Retinal pigment epithelial cell (primary cell): Measurements from ENCODE around the gene HDAC7.
A peak's percentile ranks its signal among the peaks of the same experiment; 100 is the strongest.

Experiments
- DNase-seq: peaks from one replicate; pipeline ENCODE4 v3.0.0-alpha.2; 2010; ENCODE audit warnings: low read depth
- H3K4me3 ChIP-seq: 2 replicates; pipeline ENCODE4 v1.5.1; 2011; ENCODE audit warnings: mild to moderate bottlenecking, low read length, control low read depth, moderate library complexity
- TF ChIP-seq, protein P1 (sequence below): conservative IDR thresholded peaks from 2 replicates; pipeline ENCODE4 v1.5.1; 2011; ENCODE audit warnings: low read depth, low read length, control low read depth, inconsistent platforms

Gene HDAC7

DNA sequence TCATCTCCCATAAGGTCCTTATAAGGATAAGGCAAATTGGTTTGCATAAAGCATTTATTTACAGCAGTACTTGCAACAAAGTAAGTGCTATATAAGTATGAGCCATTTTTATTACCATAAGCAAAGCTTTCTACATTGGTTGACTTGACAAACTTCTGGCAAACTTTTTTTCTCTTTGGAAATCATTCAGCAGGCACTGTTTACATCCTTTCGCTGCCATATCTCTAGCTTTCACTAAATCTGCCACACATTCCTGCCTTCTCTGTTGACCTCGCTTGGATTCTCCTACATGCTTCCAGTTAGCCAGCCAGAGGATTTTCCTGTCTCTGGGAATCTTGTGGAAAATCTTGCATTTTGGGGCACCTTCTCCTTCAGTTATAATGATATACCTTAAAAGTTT is 21.8 kb upstream of the HDAC7 start:
- no peak for DNase-seq
- no peak overlapping the region for H3K4me3 ChIP-seq
- TF ChIP-seq, protein P1, sequence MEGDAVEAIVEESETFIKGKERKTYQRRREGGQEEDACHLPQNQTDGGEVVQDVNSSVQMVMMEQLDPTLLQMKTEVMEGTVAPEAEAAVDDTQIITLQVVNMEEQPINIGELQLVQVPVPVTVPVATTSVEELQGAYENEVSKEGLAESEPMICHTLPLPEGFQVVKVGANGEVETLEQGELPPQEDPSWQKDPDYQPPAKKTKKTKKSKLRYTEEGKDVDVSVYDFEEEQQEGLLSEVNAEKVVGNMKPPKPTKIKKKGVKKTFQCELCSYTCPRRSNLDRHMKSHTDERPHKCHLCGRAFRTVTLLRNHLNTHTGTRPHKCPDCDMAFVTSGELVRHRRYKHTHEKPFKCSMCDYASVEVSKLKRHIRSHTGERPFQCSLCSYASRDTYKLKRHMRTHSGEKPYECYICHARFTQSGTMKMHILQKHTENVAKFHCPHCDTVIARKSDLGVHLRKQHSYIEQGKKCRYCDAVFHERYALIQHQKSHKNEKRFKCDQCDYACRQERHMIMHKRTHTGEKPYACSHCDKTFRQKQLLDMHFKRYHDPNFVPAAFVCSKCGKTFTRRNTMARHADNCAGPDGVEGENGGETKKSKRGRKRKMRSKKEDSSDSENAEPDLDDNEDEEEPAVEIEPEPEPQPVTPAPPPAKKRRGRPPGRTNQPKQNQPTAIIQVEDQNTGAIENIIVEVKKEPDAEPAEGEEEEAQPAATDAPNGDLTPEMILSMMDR, result no peak

DNA sequence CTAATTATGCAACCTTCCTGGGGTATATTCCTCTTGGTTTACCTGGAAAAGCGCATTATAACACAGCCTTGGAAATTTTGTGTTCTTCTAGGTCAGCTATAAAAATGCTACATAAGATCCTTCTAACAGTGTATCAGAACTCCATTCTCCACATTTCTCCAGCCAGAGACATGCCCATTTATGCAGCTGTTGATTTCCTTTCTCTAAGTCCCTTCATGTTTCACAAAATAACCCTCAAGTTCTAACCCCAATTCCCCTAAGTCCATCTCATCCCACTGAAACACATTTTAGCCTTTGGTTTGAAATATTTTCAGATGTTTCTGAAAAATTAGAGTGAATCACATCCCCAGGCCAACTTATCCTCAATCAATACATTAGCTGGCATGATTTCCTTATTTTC is 20.9 kb upstream of the HDAC7 start:
- no peak overlapping the region for H3K4me3 ChIP-seq
- no peak for DNase-seq
- TF ChIP-seq, protein P1, result no peak

DNA sequence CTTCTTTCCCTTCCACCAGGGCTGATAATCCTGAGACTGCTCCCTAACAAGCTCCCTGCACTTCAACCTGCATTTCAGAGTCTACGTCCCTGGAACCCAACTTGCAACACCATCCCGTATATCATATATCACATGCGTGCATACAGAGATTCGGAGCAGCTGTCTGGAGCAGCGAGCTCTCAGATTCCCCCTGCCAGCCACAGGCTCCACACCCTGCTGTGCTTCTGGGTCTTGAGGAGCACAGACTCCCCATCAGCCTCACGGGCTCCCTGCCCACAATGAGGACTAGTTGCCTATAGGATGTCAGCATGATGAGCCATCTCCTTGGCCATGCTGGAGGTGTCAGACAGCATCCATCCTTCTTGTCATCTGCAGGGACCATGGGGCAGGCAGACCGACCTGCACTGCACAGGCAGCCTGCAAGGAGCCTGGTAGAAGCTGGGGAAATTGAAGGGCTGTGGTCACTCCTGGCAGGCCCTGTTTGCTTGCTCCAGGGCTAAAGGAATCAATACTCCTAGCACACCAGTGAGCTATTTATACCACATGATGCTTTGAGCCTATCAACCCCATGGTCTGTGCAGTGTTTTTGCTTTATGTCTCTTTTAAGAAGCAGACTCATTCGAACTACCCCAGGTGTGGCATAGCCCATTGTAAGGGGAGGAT is 19.6 kb upstream of the HDAC7 start:
- H3K4me3 ChIP-seq, result no peak overlapping the region
- TF ChIP-seq, protein P1, result no peak
- no peak for DNase-seq

DNA sequence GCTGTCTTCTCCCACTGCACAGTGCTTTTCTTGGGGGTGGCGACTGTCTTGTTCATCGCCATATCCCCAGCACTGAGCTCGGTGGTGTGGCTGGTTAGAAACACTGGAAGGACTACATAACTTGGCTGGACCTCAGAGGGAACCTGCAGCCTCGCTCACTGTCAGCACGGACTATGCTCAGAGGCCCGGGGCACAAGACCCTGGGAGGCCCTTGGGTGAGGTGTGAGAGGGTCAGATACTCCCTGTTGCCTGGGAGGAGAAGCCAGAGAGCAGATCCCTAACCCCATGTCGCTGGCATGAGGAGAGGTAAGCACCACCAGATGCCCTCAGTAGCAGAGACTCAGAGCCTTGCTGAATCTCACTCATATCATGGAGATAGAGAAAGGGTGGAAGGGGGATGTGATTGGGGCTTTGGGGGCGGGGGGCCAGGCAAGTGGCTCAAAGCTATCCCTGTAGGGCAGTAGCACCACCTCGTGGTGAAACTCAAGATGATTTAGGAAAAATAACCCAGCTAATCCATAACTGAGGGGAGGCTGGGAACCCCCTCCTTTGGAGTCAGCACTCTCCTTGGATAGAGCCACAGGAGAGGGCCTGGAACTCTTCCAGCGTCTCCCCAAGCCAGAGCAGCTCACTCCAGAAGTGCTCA is 18.7 kb upstream of the HDAC7 start:
- TF ChIP-seq, protein P1, result peak; percentile 35
- no peak for DNase-seq
- H3K4me3 ChIP-seq, result no peak overlapping the region

DNA sequence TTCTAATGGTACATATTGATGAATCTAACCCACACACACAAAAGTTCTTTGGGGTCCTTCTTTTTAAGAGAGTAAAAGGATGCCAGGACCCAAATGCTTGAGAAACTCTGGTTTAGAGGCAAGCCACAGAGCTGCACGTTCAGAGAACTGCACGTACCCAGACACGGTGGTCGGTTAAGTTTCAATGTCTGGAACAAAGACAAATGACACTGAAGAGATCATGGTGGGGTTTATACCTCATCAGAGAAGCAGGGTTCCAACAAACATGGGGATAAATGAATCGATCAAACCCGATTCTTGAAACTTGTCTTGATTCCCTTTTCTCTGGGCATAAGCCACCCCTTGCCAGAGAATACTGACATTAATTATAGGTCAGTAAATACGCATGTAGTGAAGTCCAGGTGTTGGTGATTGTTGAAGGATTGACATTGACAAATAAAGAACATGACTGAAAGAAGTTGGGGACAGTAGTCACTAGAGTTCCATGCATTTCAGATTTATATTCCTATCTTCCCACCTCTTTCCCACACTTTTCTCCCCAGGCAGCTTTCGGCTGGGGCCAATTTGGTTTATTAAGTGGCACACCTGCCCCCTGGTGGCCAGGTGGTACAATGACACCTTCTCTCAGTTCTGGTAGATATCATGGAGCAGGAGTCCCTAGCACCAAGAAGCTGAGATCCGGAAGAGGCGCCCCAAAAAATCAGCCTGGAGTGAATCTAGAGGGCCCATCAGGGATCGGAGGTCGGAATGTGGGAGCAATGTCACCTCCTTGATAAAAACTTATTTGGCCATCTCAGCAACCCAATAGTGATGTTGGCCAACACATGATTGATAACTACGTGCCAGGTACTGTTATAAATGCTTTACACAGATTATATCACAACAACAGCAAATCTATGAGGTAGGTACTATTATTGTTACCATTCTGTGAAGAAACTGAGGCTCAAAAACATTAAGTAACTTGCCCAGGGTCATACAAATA is 17.8 kb upstream of the HDAC7 start:
- DNase-seq, result no peak
- TF ChIP-seq, protein P1, result peak; percentile 85
- H3K4me3 ChIP-seq, result no peak overlapping the region

DNA sequence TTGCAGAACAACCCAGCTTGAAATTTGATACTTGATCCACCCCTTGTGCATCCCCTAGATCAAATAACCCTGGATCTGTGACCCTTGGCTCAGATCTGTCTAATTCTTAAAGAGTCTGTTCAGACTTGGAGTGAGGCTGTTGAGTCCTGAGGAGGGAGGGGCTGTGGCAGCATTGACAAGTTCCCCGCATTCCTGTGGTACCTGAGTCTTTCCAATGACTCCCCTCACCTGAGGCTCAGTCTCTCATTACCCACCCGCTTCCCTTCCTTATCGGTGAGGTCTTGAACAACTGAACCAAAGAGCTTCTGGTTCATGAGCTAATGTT is 16.1 kb upstream of the HDAC7 start:
- TF ChIP-seq, protein P1, result no peak
- no peak for DNase-seq
- H3K4me3 ChIP-seq, result no peak overlapping the region
